ENCODE data around the gene GALNT18.

Gene GALNT18

DNA sequence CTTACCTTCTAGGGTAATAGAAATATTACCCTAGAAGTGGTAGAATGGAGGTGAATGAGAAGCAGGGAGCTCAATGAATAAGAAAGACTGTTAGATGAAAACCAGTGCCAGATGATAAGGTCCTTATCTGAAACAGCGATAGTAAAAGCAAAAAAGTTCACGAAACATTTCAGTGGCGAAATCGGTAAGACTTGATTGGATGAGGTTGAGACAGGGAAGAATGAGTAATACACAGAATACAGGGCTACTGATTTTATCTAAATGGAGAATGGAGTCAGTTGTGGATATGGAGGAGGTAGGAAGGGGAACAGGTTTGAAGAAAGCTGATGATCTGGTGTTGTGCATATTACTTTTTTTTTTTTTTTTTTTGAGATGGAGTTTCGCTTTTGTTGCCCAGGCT is 96.5 kb downstream of the GALNT18 start:
- no peak for DNase-seq

DNA sequence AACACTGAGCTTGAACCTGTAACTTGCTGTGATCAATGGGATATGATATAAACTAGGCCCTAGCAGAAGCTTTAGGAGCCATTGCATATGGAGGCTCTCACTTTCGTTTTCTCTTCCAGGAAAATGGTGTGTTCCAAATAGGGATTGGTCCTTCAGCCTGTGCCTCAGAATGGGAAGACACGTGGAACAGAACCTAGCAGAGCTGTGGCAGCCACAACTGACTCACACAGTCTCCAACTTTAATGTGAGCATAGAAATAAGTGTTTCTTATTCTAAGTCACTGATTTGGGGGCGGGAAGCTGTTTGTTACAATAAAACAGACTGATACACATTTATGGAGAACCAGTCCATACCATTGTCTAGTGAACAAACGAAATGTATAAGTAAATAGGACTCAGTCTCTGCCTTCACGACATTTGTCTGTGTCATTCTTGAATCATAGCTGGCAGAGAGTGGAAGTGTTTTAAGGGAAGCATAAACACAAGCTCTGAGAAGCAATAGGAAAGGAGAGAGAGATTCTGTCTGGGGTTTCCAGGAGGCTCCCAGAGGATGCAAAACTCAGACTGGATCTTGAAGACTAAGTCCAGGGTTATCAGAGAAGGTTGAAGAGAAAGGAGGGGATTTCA is 97.3 kb downstream of the GALNT18 start:
- DNase-seq: no peak

DNA sequence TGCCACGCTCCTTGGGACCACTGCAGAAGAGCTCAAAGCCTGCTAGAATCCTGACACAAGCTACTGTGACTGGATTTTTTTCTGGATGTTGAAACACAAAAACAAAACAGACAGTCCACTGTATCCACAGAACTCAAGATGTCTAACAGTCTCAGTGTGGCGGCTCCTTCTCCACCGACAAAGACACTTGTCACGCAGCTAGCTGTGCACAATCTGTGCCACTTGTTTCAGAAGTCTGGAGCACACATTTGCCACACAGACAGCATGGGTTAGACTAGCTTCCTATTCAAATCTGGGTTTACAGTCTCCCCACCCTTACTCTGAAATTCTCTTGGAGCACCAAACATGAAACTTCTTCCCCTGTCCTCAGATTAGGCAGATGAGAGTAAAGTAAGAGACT is 99.2 kb downstream of the GALNT18 start:
- DNase-seq: no peak

DNA sequence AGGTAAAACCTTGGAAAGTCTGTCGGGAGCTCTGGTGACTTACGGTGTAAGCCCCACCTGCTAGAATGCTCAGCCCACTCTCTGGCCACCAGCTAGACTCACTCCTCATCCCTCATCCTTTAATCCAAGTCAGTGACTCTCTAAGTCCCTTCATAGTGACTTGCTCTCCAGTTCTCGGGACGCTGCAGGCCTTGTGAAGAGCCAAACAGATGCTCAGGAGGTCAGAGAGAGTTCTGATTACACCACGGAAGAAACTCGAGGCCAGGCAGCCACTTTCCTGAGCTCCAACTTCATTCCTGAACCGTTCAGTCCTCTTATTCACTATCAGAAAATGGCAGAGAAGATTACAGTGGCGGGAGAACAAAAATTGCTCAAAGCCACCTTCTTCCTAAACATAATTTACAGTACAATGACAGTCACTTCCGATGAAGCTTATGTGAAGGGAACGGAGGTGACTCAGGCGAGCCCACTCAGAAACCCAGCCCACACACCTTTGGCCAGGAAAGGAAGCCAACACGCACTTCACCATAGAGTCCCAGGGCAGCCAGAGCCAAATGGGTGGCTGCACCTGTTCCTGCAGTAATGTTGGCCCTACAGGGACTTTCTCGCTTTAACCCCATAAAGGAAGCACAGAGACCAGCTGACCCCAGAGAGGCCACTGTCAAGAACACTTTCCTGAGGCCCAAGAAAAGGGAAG is 100.4 kb downstream of the GALNT18 start:
- DNase-seq: no peak

DNA sequence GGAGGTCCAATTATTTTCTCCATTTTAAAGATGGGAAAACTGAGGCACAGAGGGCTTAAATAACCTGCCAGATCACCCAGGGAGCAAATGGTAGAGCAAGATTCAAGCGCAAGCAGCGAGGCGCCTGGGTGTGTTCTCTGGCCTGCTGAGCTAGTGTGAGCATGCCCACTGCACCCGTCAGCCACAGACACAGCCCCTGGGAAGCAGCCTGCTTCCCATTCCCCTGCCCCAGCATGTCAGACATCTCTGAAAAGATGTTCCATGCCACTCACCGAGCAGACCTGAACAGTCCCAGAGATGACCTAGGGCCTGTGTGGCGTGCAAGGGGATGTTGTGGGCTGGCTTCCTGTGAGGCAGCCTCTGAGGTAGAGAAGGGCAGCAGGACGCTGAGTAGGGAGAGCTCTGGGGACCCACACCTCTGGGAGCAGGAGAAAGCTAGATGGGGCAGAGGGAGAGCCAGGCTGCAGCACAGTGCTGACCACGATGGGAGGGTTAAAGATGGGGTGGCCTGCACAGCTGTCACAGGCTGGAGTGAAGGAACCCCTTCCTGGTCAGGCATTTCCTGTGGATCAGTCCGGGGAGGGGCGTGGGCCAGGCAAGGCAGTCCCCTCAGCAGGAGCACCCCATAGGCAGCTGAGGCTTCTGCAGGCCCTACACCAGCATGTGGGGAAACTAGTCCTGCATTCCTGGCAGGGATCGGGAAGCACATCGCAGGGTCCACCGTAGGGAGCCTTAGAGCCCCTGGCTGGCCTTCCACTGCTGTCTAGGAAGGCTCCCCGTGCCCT is 101.4 kb downstream of the GALNT18 start:
- no peak for DNase-seq

DNA sequence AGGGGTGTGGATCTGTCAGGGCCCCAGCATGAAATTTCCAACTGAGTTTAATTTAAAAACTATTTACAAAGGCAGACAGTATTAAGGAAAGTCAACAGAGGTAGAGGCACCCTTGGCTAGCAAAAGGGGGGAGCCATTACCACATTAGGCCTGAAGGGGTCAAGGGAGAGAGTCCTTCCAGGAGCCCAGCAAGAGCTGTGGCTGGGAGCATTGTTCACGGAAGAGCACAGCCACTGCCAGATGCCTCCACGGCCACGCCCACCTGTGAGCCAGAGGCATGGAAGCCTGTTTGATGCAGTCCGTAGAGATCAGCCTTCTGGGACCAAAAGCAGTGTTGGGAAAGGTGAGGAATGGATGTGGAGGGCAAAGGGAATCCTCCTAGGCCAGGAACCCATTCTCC is 102.6 kb downstream of the GALNT18 start:
- no peak for DNase-seq

DNA sequence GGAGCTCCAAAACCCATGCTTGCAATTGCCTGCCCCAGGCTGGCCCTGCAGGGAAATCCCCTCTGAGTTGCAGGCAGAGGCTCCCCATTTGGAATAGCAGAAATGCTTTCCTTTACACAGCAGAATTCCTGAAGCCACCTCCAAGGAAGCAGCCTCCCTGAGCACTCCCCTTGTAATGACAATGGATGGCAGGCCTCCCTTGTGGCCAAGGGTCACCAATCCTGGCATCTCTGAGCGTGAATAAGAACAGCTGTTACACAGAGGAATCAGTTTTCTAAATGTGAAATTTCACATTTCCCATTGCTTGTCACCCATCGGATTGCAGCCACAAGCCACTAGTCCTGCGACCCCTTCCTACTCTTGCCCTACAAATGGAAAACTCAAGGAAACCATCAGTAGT is 107.6 kb downstream of the GALNT18 start:
- no peak for DNase-seq

DNA sequence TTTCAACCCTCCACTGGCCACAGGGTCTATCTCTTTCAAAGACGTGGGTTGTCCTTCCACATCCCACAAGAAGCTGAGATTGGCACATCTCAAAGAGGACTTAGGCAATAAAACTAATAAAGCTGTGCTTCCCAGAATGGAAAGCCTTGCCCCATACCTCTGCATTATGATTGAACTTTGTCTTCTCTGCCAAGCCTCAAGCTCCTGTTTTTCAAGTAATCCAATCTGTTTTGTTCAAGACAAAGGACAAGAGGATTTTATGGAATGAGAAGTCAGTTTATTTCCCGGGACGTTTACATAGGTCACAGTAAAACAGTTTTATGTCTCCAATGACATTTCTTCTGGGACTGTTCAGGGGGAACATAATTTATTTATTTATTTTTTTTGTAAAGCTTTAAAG is 108.4 kb downstream of the GALNT18 start:
- no peak for DNase-seq

DNA sequence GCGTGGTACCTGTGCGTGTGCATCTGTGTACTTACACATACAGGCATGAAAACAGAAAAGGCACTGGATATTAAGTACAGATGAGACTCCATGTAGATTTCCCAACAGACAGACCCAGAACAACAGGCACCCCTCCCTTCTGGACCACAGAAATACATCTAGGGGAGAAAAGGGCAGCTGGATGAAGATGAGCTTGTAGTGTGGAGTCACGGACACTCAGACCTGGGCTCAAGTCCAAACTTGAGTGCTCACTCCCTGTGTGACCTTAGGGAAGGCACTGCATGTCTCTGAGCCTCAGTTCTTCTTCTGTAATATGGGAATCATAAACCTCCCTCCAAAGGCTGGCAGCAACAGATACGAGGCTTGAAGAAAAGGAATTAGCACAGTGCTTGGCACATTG is 108.9 kb downstream of the GALNT18 start:
- DNase-seq: no peak

DNA sequence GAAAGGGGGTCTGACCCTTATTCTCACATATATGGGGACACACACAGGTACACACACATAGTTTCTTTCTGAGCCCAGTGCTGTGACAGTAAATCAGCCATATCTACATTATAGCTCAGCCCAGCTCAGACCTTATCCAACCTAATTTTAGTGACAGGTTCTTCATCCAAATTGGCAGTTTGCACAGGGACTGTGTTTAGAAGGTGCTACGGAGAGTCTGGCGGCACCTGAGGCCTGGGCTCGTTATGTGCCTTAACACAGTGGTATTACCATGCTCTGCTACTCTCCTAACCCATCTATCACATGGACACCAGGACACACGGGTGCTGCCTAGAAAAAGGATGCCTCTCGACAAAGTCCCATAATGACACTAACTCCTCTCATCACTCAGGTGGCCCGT is 109.3 kb downstream of the GALNT18 start:
- no peak for DNase-seq

DNA sequence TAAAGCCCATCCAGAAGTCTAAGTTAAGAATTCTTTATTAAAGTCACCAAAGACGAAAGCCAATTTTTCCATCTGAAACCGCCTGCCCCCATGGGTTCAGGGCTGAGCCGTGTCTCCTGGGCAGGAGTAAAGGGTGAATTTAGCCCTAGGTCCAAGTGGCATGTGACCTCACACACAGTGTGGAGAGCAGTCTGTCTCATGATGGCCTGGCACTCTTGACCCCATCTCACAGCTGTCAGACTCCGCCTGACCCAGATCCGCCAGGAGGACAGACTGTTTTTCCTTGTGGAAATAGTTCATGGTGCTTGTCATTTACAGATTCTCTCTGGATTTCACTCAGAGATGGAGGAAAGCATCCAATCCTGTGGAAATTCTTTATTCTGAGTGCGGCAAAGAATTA is 109.7 kb downstream of the GALNT18 start:
- DNase-seq: no peak

DNA sequence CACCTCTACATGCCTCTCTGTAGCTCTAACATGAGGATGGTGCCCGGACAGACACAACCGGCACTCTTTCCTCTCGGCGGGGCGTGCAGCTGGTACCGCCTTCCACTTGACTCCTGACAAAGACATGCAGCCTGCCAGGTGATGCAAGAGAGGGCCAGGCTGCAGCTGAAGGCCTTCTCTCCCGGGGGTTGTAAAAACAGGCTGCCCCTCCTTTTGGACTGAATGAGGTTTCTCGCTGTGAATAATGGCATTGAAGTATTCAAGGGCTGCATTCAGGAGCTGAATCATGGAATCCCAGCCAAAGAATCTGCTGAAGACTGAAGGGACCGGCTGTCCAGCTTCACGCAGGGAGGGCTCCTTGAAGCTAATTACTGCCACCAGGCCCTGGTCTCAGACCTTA is 110.9 kb downstream of the GALNT18 start:
- peak; percentile 74 for DNase-seq

DNA sequence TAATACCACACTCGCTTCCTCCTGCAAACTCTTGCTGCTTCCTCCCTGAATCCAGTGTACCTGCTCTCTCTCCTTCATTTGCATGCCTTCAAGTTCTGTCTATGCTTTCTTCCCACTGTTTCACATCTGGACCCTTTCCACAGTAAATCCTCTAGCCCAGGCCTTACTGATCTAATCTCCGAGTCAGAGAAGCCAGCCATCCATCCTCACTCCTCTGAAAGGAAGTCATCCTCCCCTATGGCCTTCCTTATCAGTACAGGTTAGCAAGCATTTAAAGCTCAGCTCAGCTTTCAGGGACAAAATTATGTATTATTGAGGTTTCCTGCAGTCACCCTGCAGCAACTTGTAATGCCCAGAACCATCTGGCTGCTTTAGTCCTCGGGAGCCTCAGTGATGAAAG is 116.1 kb downstream of the GALNT18 start:
- DNase-seq: no peak

DNA sequence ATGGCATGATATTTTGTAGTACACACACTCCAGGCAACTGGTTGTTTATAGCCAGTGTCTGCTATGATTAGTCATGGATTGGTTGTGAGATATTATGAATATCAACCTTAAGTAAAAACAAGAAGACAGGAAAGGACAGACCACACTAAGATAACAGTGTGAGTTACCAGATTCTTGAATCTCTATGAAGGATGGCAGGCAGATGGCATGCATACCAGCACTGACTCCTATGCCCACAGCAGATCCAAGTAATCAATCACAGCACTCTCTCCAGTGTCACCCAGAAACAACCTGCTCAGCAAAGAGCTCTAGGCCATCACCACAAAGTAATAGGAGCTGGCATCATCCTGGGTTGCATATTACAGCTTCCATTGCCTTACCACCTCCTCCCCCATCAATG is 116.6 kb downstream of the GALNT18 start:
- no peak for DNase-seq

DNA sequence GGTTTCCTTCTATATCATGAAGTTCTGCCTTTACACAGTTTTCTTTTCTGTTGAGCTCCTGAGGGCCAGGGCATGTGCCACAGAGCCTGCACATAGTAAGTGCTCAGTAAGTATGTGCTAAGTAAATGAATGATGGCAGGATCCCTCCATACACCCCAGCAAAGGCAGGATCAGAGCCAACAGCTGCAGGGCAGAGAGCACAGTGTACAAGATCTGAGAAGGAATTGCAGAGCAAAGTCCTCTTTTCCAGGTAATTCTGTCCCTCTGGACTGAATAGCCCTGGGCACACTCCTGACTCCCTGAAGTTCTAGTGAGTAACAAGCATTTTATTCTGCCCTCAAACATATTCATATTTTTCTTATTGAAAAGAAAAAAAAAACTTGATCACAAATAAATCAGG is 117.7 kb downstream of the GALNT18 start:
- no peak for DNase-seq

DNA sequence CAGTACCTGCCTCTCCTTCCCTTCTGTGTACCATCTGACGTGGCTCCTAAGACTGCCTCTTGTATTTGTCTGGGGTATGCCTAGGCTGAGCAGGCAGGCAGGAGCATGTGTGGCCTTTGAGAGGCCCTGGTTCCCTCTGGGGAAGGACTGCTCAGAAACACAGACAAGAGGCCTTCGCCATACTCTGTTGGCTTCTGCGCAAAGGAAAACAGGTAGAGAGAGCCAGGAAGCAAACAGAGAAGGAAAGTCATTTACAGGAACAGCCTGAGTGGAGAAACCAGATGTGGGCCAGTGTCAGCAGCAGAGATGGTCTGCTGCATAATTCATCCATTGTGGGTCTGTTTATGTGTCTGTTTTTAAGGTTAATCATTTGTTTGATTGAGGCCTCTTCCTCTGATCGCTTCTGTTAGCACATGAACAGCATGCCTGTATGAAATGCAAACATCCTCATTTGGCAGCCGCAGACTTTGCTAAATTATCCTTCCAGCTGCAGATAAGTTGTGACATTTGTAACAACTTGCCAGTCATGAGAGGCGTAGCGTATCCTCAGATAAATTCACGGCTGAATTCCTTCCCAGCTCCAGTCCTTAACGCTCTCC is 119.4 kb downstream of the GALNT18 start:
- DNase-seq: no peak

DNA sequence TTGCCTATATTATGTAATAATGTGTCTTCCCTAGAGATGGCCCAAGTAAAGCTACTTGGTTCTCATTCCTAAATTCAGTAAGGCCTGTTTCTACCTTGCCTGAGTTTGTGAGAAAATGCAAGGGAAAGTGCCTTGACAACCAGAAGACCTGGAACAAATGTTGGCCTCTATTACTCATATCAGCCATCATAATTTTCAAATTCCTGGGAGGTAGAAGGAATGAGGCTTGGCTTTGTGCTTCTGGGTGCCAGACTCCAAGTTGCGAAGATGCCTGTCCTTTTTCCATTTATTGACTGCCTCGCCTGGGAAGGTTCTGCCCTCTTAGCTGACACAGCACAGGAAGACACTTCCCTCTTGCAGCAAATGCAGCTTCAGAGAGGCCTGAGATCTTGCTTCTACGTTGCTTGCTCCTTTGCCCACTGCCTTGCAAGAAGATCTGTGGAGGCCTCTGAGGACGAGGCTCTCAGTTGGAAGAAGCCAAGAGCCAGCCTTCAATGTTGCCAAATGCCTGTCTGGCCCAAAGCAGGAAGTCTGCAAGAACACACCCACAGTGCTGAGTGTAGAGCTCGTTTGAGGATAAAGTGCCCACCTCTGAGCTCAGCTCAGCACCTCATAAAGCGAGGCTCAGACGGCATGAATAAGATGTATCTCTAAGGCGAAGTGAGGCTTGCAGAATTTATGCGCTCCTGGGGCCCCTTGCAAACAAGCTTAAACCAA is 120.1 kb downstream of the GALNT18 start:
- DNase-seq: no peak

DNA sequence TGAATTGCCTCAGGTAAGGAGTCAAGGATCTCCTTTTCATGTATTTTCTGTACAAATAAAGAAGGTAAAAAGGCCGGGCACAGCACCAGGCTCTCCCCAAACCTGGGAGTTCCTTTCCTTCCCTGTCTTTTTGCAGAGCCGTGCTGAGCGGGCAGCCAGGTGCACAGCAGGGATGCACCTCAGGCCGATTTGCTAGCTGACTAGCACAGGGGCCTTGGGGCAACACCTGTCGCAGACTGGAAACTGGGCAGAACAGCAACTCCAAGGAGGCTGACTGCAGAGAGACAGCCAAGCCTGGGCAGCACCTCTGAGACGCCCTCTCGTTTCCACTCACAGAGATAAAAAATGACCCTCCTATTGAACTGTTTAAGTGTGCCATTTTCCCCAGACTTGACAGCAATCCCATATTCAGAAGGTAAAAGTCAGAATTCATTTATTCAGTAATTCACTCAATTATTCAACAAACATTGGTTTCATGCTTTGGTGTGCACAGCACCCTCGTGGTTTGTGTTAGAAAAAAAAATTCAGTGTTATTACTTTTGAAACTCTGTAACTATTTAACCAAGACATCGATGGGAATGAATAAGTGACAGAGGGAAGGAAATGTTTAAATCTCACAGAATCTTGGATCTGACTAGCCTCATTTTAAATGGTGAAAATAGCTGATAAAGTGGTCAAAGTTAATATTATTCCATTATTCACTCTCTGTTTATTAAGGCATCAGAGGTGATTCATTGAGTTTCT is 120.9 kb downstream of the GALNT18 start:
- DNase-seq: no peak

DNA sequence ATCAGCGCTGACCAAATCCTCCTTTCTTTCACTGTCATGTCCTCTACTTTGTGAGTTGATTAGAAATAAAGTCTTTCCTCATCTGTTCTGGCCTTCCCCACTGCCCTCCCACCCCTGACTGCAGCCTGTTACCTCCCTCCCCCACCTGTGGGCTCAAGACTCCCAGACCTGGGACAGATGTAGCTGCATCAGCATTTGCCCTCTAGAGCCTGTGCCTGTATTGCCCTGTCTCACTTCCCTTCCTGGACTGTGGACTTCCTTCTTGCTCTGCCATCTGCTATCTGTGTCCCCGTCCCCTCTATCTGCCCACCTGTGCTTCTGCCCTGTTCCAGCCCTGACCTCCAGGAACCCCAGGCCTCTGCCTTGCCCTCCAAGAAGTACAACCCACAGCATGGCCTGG is 122.5 kb downstream of the GALNT18 start:
- no peak for DNase-seq

DNA sequence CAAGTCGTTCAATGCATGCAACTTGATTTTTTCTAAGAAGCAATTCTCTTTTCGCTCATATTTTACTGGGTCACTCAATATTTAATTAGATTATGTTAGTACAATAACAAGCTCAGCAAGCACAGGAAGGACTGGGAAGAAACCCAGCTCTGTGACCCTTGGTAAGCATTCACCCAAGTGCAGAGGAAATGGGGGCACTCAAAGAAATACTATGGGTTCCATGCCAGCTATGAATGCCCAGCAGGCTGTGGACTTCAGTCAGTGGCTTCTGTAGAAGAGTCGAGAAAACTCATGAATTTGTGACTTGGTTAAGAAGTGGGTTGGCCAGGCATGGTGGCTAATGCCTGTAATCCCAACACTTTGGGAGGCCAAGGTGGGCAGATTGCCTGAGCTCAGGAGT is 123.6 kb downstream of the GALNT18 start:
- no peak for DNase-seq

DNA sequence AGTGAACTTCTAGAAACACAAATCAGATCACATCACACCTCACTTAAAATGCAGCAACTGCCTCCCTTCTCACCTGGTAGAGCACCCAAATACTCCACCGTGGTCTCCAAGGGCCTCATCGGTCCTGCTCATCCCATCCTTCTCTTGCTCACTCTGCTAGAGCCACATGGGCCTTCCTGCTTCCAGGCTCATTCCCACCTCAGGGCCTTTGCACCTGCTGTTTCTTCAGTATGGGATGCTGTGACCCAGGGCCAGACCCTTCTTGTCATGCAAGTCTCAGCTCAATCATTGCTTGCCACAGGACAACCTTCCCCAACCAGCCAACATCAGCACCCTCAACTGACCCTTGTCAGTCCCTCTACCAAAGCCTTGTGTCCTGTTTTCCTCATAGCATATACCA is 124.9 kb downstream of the GALNT18 start:
- DNase-seq: no peak

DNA sequence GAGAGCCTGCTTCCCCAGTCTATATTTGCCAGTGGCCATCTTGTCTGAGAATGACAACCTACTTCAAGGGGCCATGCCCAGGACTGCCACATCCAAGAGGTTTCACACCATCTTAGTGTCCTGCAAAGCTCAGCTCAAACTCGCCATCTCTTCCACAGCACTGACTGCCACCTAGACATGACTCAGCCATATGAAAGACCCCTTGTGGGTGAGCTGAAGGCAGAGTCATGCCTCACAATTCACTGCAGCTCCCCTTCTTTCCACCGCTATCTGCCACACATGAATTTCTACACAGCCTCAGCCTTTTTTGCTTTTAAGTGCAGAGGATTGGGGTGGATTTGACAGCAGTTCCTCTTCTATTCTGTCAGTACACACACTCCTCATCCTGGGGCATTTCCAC is 127.5 kb downstream of the GALNT18 start:
- DNase-seq: no peak

DNA sequence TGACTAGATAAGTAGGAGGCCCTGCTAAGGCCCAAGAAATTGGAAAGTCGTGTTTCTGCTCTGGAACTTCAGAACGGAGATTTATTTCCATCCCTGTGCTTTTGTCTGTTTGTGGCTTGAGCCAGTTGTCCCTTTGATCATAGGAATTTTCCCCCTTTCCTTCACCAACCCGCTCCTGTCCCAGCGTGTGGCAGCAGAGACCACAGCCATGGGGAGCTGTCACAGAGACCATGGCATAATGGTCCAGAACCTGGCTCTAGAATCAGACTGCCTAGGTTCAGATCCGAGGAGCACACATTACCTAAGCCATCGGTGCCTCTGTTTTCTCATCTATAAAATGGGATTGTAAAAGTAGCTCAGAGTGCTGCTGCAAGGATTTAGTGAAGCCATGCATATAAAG is 128.1 kb downstream of the GALNT18 start:
- no peak for DNase-seq
